ENCODE data around the gene SMAP2. TPM values are rescaled to one million over a fixed set of nuclear protein-coding genes. Genes with fewer than 3 reads are reported as not detected.
"Not testable (repeated sequence)": the region's sequence is repeated elsewhere in the genome, so short reads cannot be mapped to it uniquely, and the experiment has no call there.

The SMAP2 gene
- total RNA-seq (100 to 1,000 TPM; 154 to 160 TPM), polyA plus RNA-seq (100 to 1,000 TPM; 297 to 506 (median 298) TPM), total RNA-seq (175 to 348 (median 258) reads per million in 6 experiments)

- H3K4me3 Mint-ChIP-seq: peak within 1 kb of the TSS; percentile 84 to 100 (median 98)
- DNase-seq (peak; percentile 89 to 97 (median 95)), ATAC-seq (peak; percentile 78 to 82)
- POLR2A ChIA-PET: interaction anchor here (0.6 to 12.5 kb wide), 18 partner anchors 8 to 232 kb away, joined by 3 to 384 read pairs (median 4); partner anchors contain the start of genes COL9A2 and ZMPSTE24
- H3K27ac Mint-ChIP-seq: peak within 1 kb of the TSS; percentile 96 to 100 (median 100)
- H3K9me3 Mint-ChIP-seq: peaks cover 0 to 5% (median 0%) of the 10 kb centered on the region in 9 donors
- H3K36me3 Mint-ChIP-seq: peaks cover 5 to 33% (median 19%) of the 10 kb centered on the region in 3 donors
- peaks cover 23 to 59% (median 52%) of the 10 kb centered on the region in 4 donors for H3K4me1 Mint-ChIP-seq
- peaks cover 0 to 5% (median 0%) of the 10 kb centered on the region in 5 donors for H3K27me3 Mint-ChIP-seq
Observed at GRCh38 chr1:40373323-40374283, at the start of gene SMAP2. Gene SMAP2, plus strand, starts transcription at chr1:40373727. Its CDS starts 394 bp downstream, at chr1:40374121.

DNA sequence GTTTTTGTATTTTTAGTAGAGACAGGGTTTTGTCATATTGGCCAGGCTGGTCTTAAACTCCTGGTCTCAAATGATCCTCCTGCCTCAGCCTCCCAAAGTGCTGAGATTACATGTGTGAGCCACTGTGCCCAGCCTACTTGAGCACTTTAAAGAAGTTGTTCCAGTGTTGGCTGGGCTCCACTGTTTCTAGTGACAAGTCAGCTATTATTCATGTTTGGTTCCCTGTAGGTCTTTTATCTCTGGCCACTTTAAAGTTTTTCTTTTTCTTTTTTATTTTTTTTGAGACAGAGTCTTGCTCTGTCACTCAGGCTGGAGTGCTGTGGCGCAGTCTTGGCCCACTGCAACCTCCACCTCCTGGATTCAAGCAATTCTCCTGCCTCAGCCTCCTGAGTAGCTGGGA, 42.1 kb upstream of the SMAP2 start:
- POLR2A ChIA-PET, H3K27ac Mint-ChIP-seq, H3K4me3 Mint-ChIP-seq, H3K27me3 Mint-ChIP-seq, ATAC-seq, H3K4me1 Mint-ChIP-seq, H3K9me3 Mint-ChIP-seq, H3K36me3 Mint-ChIP-seq, DNase-seq: not testable (repeated sequence)

- no peak overlapping the region for H3K27ac Mint-ChIP-seq
- ATAC-seq: no peak
- POLR2A ChIA-PET: no interaction called here
- H3K9me3 Mint-ChIP-seq: peaks cover 0 to 9% (median 0%) of the 10 kb centered on the region in 9 donors
- no peak for DNase-seq
- no peaks in the 10 kb centered on the region for H3K36me3 Mint-ChIP-seq
- H3K27me3 Mint-ChIP-seq: no peaks in the 10 kb centered on the region
- H3K4me3 Mint-ChIP-seq: no peak overlapping the region
- no peaks in the 10 kb centered on the region for H3K4me1 Mint-ChIP-seq
Observed at GRCh38 chr1:40332695-40333094, 40.8 kb upstream of the SMAP2 start.

- H3K27ac Mint-ChIP-seq: peak overlapping the region in 1 of 10 donors; percentile 47
- POLR2A ChIA-PET: interaction anchor here (1.4 to 2.2 kb wide), 3 partner anchors 22 to 184 kb away, joined by 5 to 15 read pairs (median 9); partner anchors contain the start of gene COL9A2
- H3K27me3 Mint-ChIP-seq: no peaks in the 10 kb centered on the region
- no peak for DNase-seq
- no peak for ATAC-seq
- no peaks in the 10 kb centered on the region for H3K36me3 Mint-ChIP-seq
- H3K4me3 Mint-ChIP-seq: no peak overlapping the region
- H3K4me1 Mint-ChIP-seq: peaks cover 21 to 36% (median 33%) of the 10 kb centered on the region in 4 donors
- peaks cover 0 to 4% (median 0%) of the 10 kb centered on the region in 9 donors for H3K9me3 Mint-ChIP-seq
Observed at GRCh38 chr1:40337443-40337842, 36.1 kb upstream of the SMAP2 start.

- ATAC-seq: peak; percentile 93 to 96
- peak overlapping the region; percentile 26 to 76 (median 52) for H3K4me3 Mint-ChIP-seq
- POLR2A ChIA-PET: interaction anchor here (0.6 to 2.2 kb wide), 8 partner anchors 23 to 189 kb away, joined by 3 to 15 read pairs (median 8); partner anchors contain the start of gene COL9A2
- H3K36me3 Mint-ChIP-seq: no peaks in the 10 kb centered on the region
- DNase-seq: peak; percentile 78 to 94 (median 89)
- peaks cover 0 to 5% (median 0%) of the 10 kb centered on the region in 9 donors for H3K9me3 Mint-ChIP-seq
- H3K27me3 Mint-ChIP-seq: no peaks in the 10 kb centered on the region
- peak overlapping the region; percentile 22 to 90 (median 70) for H3K27ac Mint-ChIP-seq
- H3K4me1 Mint-ChIP-seq: peaks cover 28 to 49% (median 44%) of the 10 kb centered on the region in 4 donors
Observed at GRCh38 chr1:40338745-40339419, 34.6 kb upstream of the SMAP2 start.

DNA sequence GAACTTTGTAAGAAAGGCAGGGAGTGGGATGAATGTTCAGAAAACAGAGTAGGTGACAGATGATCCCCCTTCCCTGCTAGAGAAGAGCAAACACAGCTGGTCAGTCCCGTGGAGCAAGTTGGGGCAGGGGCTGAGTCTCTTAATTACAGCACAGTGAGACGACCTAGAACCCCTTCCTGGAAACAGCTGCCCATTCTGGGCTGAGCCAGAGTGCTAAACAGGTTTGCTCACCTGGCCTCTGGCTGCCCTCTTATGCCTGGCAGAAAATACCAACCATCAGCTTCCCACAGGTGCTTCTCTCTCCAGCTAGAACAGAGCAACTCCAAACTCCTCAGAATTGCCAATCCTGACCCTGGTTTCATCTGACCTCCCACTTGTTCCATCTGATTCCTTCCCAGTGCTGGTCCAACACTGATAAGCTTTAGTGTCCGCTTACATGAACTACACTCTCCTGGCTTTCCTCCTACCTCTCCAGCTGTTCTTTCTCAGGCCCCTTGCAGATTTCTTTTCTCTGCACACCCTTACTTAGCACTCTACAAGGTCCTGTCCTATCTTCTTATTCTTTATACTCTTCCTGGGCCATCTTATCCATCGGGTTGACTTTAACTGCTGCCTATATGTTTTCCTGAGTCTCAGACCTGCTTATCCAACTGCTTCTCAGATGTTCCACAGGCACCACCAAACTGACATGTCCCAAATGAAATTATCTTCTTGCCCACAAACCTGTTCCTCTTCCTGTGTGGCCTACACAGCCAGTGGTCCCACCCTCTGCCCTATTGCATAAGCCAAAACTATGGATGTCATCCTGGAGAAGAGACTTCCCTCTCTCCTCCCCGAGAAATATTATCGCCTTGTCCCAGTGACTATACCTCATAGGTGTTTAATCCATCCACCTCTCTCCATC, 33.9 kb upstream of the SMAP2 start:
- peaks cover 34 to 57% (median 52%) of the 10 kb centered on the region in 4 donors for H3K4me1 Mint-ChIP-seq
- peaks cover 0 to 5% (median 0%) of the 10 kb centered on the region in 9 donors for H3K9me3 Mint-ChIP-seq
- peak overlapping the region in 6 of 10 donors; percentile 2 to 66 (median 22) for H3K4me3 Mint-ChIP-seq
- no peaks in the 10 kb centered on the region for H3K27me3 Mint-ChIP-seq
- no peak for ATAC-seq
- H3K36me3 Mint-ChIP-seq: no peaks in the 10 kb centered on the region
- POLR2A ChIA-PET: interaction anchor here (1.4 to 2.2 kb wide), 5 partner anchors 22 to 187 kb away, joined by 3 to 15 read pairs (median 9); partner anchors contain the start of gene COL9A2
- DNase-seq: no peak
- H3K27ac Mint-ChIP-seq: peak overlapping the region in 8 of 10 donors; percentile 49 to 90 (median 82)

DNA sequence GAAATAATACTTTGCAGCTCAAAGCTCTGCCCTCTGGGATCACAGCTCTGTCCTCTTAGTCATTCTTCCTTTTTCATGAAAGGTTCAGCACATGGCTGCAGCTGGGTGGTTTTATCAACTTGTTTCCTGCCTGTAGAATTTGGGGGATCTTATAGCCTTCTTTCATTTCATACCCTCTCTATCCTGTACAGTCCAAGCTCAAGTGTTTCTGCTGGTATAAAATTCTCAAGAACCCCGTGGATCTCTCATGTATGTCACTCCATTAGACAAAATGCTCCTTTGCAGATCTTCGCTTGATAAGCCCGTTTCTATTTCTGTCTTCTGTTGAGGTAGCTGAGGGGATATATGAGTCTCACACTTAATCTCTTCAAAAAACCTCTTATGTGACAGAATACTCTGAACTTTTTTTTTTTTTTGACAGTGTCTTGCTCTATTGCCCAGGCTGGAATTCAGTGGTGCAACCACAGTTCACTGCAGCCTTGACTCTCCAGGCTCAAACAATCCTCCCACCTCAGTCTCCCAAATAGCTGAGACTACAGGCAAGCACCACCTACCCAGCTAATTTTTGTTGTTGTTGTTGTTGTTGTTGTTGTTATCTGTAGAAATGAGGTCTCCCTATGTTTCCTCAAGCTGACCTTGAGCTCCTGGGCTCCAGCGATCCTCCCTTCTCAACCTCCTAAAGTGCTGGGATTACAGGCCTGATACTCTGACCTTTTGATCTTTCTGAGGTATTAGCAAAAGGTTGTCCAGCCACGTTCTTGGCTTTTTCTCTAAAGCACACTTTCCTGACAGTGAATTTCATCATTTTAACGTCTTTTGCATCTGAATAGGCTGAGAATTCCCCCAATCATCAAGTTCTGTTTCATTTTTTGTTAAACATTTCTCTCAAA, 31.8 kb upstream of the SMAP2 start:
- Mint-ChIP-seq H3K36me3 (no peaks in the 10 kb centered on the region), H3K4me3 (peak overlapping the region in 9 of 10 donors; percentile 11 to 83 (median 56)), H3K4me1 (peaks cover 39 to 66% (median 61%) of the 10 kb centered on the region in 4 donors), H3K27ac (peak overlapping the region; percentile 43 to 94 (median 76)), H3K27me3 (no peaks in the 10 kb centered on the region), H3K9me3 (peaks cover 0 to 5% (median 0%) of the 10 kb centered on the region in 9 donors)
- DNase-seq: peak in 2 of 10 donors; percentile 8 to 18
- ATAC-seq: peak in 1 of 2 donors; percentile 31
- POLR2A ChIA-PET: interaction anchor here (0.7 to 2.5 kb wide), 7 partner anchors 20 to 189 kb away, joined by 3 to 14 read pairs (median 4); partner anchors contain the start of gene SMAP2

DNA sequence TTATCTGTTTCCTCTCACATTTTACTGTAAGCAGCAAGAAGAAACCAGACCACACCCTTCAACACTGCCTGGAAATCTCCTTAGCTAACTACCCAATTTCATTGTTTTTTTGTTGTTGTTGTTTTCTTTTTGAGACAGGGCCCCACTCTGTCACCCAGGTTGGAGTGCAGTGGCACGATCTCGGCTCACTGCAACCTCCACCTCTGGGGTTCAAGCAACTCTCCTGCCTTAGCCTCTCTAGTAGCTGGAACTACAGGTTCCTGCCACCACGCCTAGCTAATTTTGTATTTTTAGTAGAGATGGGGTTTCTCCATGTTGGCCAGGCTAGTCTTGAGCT, 31.2 kb upstream of the SMAP2 start:
- peak overlapping the region in 9 of 10 donors; percentile 1 to 83 (median 56) for H3K4me3 Mint-ChIP-seq
- H3K9me3 Mint-ChIP-seq, H3K36me3 Mint-ChIP-seq, H3K27me3 Mint-ChIP-seq: not testable (repeated sequence)
- DNase-seq (peak in 1 of 10 donors; percentile 21), ATAC-seq (peak in 1 of 2 donors; percentile 4)
- H3K4me1 Mint-ChIP-seq: peaks cover 39 to 66% (median 61%) of the 10 kb centered on the region in 4 donors
- peak overlapping the region; percentile 43 to 94 (median 74) for H3K27ac Mint-ChIP-seq
- POLR2A ChIA-PET: interaction anchor here (0.7 to 2.5 kb wide), 6 partner anchors 27 to 189 kb away, joined by 3 to 14 read pairs (median 4); partner anchors contain the start of gene SMAP2

GRCh38 chr1:40344597-40344996, 28.9 kb upstream of the SMAP2 start:
- Mint-ChIP-seq H3K36me3 (no peaks in the 10 kb centered on the region), H3K27me3 (no peaks in the 10 kb centered on the region), H3K27ac (peak overlapping the region; percentile 33 to 93 (median 76)), H3K9me3 (peaks cover 0 to 5% (median 0%) of the 10 kb centered on the region in 9 donors), H3K4me1 (peaks cover 39 to 56% (median 54%) of the 10 kb centered on the region in 4 donors), H3K4me3 (peak overlapping the region; percentile 70 to 89 (median 76))
- POLR2A ChIA-PET: interaction anchor here (0.6 to 1.9 kb wide), 8 partner anchors 28 to 1093 kb away, joined by 3 to 10 read pairs (median 5); partner anchors contain the start of gene SMAP2
- ATAC-seq (peak; percentile 82 to 88), DNase-seq (peak in 8 of 10 donors; percentile 13 to 68 (median 20))

- H3K9me3 Mint-ChIP-seq: no peaks in the 10 kb centered on the region
- no peak overlapping the region for H3K4me3 Mint-ChIP-seq
- peaks cover 7 to 26% (median 12%) of the 10 kb centered on the region in 4 donors for H3K4me1 Mint-ChIP-seq
- POLR2A ChIA-PET: no interaction called here
- no peaks in the 10 kb centered on the region for H3K36me3 Mint-ChIP-seq
- no peak for ATAC-seq
- H3K27me3 Mint-ChIP-seq: no peaks in the 10 kb centered on the region
- DNase-seq: no peak
- peak overlapping the region in 1 of 10 donors; percentile 7 for H3K27ac Mint-ChIP-seq
Observed at GRCh38 chr1:40350391-40350790, 23.1 kb upstream of the SMAP2 start.
